Immature natural killer cell (primary cell): ENCODE measurements around the gene SEMA4D. TPM values are rescaled to one million over a fixed set of nuclear protein-coding genes. Genes with fewer than 3 reads are reported as not detected.

Source experiments
- DNase-seq, 3 donors: peaks; one replicate each; pipeline ENCODE4 v3.0.0; 2022; ENCODE audit warnings: mixed read lengths in 1 of 3
- H3K27ac Mint-ChIP-seq, 6 donors: one replicate each; pipeline ENCODE4 v1.8.0; 2020; ENCODE audit warnings: mixed read lengths in 6 of 6, mild to moderate bottlenecking in 5 of 6, inconsistent platforms in 4 of 6, moderate library complexity in 3 of 6
- H3K27me3 Mint-ChIP-seq, 3 donors: one replicate each; pipeline ENCODE4 v1.8.0; 2020 to 2021; ENCODE audit warnings: low read depth in 3 of 3, mild to moderate bottlenecking in 3 of 3, mixed read lengths in 3 of 3, moderate library complexity in 3 of 3, inconsistent platforms in 1 of 3
- H3K36me3 Mint-ChIP-seq, 3 donors: one replicate each; pipeline ENCODE4 v1.8.0; 2020; ENCODE audit warnings: mixed read lengths in 3 of 3, inconsistent platforms in 2 of 3, mild to moderate bottlenecking in 2 of 3
- H3K4me1 Mint-ChIP-seq, 2 donors: one replicate each; pipeline ENCODE4 v1.8.0; 2020; ENCODE audit warnings: inconsistent platforms in 2 of 2, mild to moderate bottlenecking in 2 of 2, mixed read lengths in 2 of 2, moderate library complexity in 1 of 2
- H3K4me3 Mint-ChIP-seq, 5 donors: one replicate each; pipeline ENCODE4 v1.8.0; 2020; ENCODE audit warnings: mild to moderate bottlenecking in 5 of 5, mixed read lengths in 5 of 5, inconsistent platforms in 3 of 5, moderate library complexity in 3 of 5
- H3K9me3 Mint-ChIP-seq, 6 donors: one replicate each; pipeline ENCODE4 v1.8.0; 2020; ENCODE audit warnings: mild to moderate bottlenecking in 6 of 6, mixed read lengths in 6 of 6, inconsistent platforms in 4 of 6, moderate library complexity in 3 of 6
- polyA plus RNA-seq, 3 donors: library from polyadenylated mRNA; unstranded; fragments of 300-500 nt; fragmentation: Illumina TruSeq; gene quantifications; one replicate each; pipeline ENCODE4 v1.2.3, GENCODE V29; 2021

The SEMA4D gene, protein sequence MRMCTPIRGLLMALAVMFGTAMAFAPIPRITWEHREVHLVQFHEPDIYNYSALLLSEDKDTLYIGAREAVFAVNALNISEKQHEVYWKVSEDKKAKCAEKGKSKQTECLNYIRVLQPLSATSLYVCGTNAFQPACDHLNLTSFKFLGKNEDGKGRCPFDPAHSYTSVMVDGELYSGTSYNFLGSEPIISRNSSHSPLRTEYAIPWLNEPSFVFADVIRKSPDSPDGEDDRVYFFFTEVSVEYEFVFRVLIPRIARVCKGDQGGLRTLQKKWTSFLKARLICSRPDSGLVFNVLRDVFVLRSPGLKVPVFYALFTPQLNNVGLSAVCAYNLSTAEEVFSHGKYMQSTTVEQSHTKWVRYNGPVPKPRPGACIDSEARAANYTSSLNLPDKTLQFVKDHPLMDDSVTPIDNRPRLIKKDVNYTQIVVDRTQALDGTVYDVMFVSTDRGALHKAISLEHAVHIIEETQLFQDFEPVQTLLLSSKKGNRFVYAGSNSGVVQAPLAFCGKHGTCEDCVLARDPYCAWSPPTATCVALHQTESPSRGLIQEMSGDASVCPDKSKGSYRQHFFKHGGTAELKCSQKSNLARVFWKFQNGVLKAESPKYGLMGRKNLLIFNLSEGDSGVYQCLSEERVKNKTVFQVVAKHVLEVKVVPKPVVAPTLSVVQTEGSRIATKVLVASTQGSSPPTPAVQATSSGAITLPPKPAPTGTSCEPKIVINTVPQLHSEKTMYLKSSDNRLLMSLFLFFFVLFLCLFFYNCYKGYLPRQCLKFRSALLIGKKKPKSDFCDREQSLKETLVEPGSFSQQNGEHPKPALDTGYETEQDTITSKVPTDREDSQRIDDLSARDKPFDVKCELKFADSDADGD
- polyA plus RNA-seq: 10 to 100 TPM; 45.8 to 80.6 (median 47.0) TPM

GRCh38 chr9:89497978-89498851, at the start of gene SEMA4D:
TSS of gene SEMA4D (minus strand) at chr9:89498113. CDS start at chr9:89405456, 92,657 bp downstream.
- Mint-ChIP-seq H3K4me3 (peak within 1 kb of the TSS; percentile 94 to 99 (median 98)), H3K9me3 (no peaks in the 10 kb centered on the region), H3K27ac (peak within 1 kb of the TSS; percentile 93 to 98 (median 96)), H3K4me1 (peaks cover 92 to 93% of the 10 kb centered on the region in 2 donors), H3K27me3 (peaks cover 6 to 33% (median 25%) of the 10 kb centered on the region in 3 donors), H3K36me3 (no peaks in the 10 kb centered on the region)
- peak; percentile 47 to 51 (median 48) for DNase-seq

DNA sequence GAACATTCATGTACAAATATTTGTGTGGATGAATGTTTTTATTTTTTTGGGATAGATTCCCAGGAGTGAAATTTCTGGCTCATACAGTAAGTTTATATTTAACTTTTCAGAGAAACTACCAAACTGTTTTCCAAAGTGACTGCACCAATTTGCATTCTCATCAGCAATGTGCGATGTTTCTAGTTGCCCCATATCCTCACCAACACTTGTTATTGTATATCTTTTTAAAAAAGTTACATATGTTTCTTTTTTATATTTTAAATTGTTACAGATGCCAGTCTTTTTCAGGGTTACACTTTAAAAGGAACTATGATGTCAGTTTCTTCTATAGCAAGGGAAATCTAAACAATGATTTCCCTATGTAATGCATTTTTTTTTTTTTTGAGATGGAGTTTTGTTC, 49.1 kb upstream of the SEMA4D start:
- H3K4me3 Mint-ChIP-seq: no peak overlapping the region
- H3K36me3 Mint-ChIP-seq: peaks cover 9 to 14% (median 13%) of the 10 kb centered on the region in 3 donors
- peaks cover 0 to 1% (median 0%) of the 10 kb centered on the region in 3 donors for H3K27me3 Mint-ChIP-seq
- no peak overlapping the region for H3K27ac Mint-ChIP-seq
- peaks cover 23 to 25% of the 10 kb centered on the region in 2 donors for H3K4me1 Mint-ChIP-seq
- no peak for DNase-seq
- peaks cover 2 to 13% (median 11%) of the 10 kb centered on the region in 6 donors for H3K9me3 Mint-ChIP-seq

GRCh38 chr9:89544279-89544661, 46.4 kb upstream of the SEMA4D start:
- Mint-ChIP-seq H3K27me3 (peaks cover 0 to 1% (median 0%) of the 10 kb centered on the region in 3 donors), H3K4me1 (peaks cover 44 to 50% of the 10 kb centered on the region in 2 donors), H3K36me3 (peaks cover 9 to 14% (median 13%) of the 10 kb centered on the region in 3 donors), H3K4me3 (no peak overlapping the region), H3K27ac (peak overlapping the region in 1 of 6 donors; percentile 53), H3K9me3 (peaks cover 2 to 13% (median 11%) of the 10 kb centered on the region in 6 donors)
- DNase-seq: no peak

DNA sequence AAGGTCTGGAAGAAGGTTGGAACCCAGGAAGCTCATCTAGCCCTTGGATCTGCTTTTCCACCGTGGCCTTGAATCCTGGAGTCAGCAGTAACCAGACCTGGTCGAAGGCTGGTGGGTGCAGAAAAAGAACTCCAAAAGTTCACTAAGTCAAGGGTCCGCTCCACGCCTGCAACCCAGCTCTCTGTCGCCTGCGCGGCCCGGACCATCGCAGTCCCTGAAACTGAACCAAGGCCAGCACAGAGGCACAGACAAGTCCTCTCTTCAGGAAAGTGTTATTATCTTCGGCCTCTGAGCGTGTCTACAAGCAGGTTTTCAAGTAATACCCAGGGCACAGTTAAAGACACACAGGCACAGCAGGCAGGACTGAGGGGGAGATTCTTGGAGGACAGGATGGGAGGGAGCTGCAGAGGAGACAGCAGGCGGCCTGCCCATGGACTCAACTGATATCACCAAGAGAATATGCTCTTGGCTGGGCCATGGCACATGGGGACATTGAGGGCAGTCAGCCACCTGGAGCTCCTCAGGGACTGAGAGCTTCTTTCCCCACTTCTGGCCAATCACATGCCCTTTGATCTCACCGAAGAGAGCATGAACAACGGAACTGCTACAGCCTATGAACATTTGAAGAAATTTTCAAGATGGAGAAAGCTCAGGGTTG, 45.8 kb upstream of the SEMA4D start:
- Mint-ChIP-seq H3K4me3 (no peak overlapping the region), H3K27ac (peak overlapping the region in 1 of 6 donors; percentile 53), H3K9me3 (peaks cover 2 to 13% (median 11%) of the 10 kb centered on the region in 6 donors), H3K36me3 (peaks cover 9 to 14% (median 13%) of the 10 kb centered on the region in 3 donors), H3K4me1 (peaks cover 44 to 50% of the 10 kb centered on the region in 2 donors), H3K27me3 (peaks cover 0 to 1% (median 0%) of the 10 kb centered on the region in 3 donors)
- no peak for DNase-seq

DNA sequence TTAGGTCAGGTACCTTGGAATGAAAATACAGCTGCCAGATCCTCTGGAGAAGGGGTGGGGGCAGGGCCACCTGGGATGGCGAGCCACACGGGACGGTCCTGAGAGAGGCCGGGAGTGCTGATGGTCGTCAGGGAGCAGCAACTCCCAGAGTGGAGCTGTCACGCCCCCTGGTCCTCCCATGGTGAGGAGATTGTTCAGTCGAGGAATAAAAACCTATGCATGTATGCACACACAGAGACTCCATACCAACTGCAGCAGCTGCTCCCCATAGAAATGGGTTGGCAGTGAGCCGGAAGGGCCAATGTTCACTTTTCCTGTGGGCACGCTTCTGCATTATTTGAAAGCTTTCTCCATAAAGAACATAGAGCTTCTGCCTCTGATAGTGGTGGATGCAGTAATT, 45.2 kb upstream of the SEMA4D start:
- no peak overlapping the region for H3K27ac Mint-ChIP-seq
- H3K4me3 Mint-ChIP-seq: no peak overlapping the region
- H3K27me3 Mint-ChIP-seq: peaks cover 0 to 1% (median 0%) of the 10 kb centered on the region in 3 donors
- peaks cover 9 to 14% (median 13%) of the 10 kb centered on the region in 3 donors for H3K36me3 Mint-ChIP-seq
- H3K4me1 Mint-ChIP-seq: peaks cover 44 to 52% of the 10 kb centered on the region in 2 donors
- H3K9me3 Mint-ChIP-seq: peaks cover 2 to 13% (median 11%) of the 10 kb centered on the region in 6 donors
- DNase-seq: no peak

GRCh38 chr9:89542401-89543021, 44.6 kb upstream of the SEMA4D start:
- Mint-ChIP-seq H3K4me1 (peaks cover 48 to 56% of the 10 kb centered on the region in 2 donors), H3K4me3 (no peak overlapping the region), H3K27ac (peak overlapping the region in 2 of 6 donors; percentile 62 to 73), H3K36me3 (peaks cover 9 to 14% (median 13%) of the 10 kb centered on the region in 3 donors), H3K9me3 (peaks cover 2 to 13% (median 11%) of the 10 kb centered on the region in 6 donors), H3K27me3 (no peaks in the 10 kb centered on the region)
- DNase-seq: no peak

DNA sequence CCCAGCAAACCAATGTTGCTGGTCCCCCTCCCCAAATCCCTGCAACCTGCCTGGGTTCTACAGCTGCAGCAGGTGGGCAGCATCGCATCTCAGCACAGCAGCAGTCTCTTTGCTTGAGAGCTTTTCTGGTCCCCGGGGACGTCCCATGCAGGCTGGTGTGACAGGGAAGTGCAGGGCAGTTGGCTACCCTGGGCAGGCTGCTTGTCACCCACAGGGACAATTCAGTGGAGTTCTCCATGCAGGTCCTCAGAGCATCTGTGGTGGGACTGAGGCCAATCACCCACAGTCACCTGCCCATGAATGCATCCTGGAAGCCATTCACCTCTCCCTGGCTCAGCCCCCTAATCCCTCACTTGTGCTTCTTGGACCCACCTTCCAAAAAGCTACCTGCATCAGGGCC, 43.9 kb upstream of the SEMA4D start:
- peaks cover 55 to 63% of the 10 kb centered on the region in 2 donors for H3K4me1 Mint-ChIP-seq
- no peaks in the 10 kb centered on the region for H3K27me3 Mint-ChIP-seq
- H3K9me3 Mint-ChIP-seq: peaks cover 2 to 13% (median 11%) of the 10 kb centered on the region in 6 donors
- peak overlapping the region; percentile 5 to 85 (median 73) for H3K27ac Mint-ChIP-seq
- DNase-seq: no peak
- H3K36me3 Mint-ChIP-seq: peaks cover 9 to 14% (median 13%) of the 10 kb centered on the region in 3 donors
- H3K4me3 Mint-ChIP-seq: peak overlapping the region in 2 of 5 donors; percentile 38 to 39

- Mint-ChIP-seq H3K27me3 (peaks cover 0 to 3% (median 0%) of the 10 kb centered on the region in 3 donors), H3K27ac (peak overlapping the region; percentile 90 to 96 (median 94)), H3K4me3 (peak overlapping the region in 4 of 5 donors; percentile 43 to 77 (median 66))
These were observed 41.5 kb upstream of the SEMA4D start for GRCh38 chr9:89539374-89539773.

DNA sequence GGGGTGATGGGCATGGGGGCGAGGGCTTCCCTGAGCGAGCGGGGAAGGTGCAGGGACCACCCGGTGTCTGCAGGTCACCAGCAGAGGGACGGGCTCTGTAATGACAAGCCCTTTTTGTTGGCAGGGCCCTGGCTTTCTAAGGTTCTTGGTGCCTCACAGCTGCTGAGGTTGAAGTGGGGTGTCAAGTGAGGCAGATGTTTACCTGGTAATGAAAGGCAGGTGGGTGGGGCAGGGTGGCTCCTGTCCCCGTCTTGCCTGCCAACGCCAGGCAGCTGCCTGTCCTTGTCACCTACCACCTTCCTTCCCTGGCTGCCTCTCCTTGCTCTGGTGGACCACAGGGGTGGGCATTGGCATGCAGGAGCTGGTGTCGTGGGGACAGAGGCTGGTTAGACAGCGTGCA, 41.0 kb upstream of the SEMA4D start:
- DNase-seq: no peak
- Mint-ChIP-seq H3K9me3 (no peaks in the 10 kb centered on the region), H3K27ac (peak overlapping the region; percentile 90 to 96 (median 94)), H3K4me1 (peaks cover 85 to 89% of the 10 kb centered on the region in 2 donors), H3K4me3 (peak overlapping the region in 2 of 5 donors; percentile 77 to 88), H3K27me3 (peaks cover 0 to 3% (median 0%) of the 10 kb centered on the region in 3 donors), H3K36me3 (no peaks in the 10 kb centered on the region)

More at GRCh38 chr9:89539374-89539773, 41.5 kb upstream of the SEMA4D start:
- Mint-ChIP-seq H3K9me3 (no peaks in the 10 kb centered on the region), H3K36me3 (no peaks in the 10 kb centered on the region), H3K4me1 (peaks cover 80 to 85% of the 10 kb centered on the region in 2 donors)
- no peak for DNase-seq

GRCh38 chr9:89537166-89537565, 39.3 kb upstream of the SEMA4D start:
- Mint-ChIP-seq H3K4me3 (peak overlapping the region; percentile 58 to 88 (median 76)), H3K27me3 (peaks cover 0 to 3% (median 0%) of the 10 kb centered on the region in 3 donors), H3K36me3 (no peaks in the 10 kb centered on the region)

GRCh38 chr9:89536600-89536999, 38.7 kb upstream of the SEMA4D start:
- H3K27me3 Mint-ChIP-seq: peaks cover 0 to 3% (median 0%) of the 10 kb centered on the region in 3 donors
- no peak for DNase-seq
- H3K36me3 Mint-ChIP-seq: no peaks in the 10 kb centered on the region
- H3K9me3 Mint-ChIP-seq: no peaks in the 10 kb centered on the region
- H3K27ac Mint-ChIP-seq: peak overlapping the region; percentile 90 to 96 (median 94)
- peak overlapping the region; percentile 58 to 88 (median 76) for H3K4me3 Mint-ChIP-seq
- H3K4me1 Mint-ChIP-seq: peaks cover 96 to 99% of the 10 kb centered on the region in 2 donors

More at GRCh38 chr9:89537166-89537565, 39.3 kb upstream of the SEMA4D start:
- Mint-ChIP-seq H3K27ac (peak overlapping the region; percentile 90 to 96 (median 94)), H3K4me1 (peaks cover 96 to 99% of the 10 kb centered on the region in 2 donors), H3K9me3 (no peaks in the 10 kb centered on the region)
- DNase-seq: no peak

- peak overlapping the region; percentile 71 to 88 (median 76) for H3K4me3 Mint-ChIP-seq
- H3K27ac Mint-ChIP-seq: peak overlapping the region; percentile 90 to 96 (median 94)
- peaks cover 96 to 99% of the 10 kb centered on the region in 2 donors for H3K4me1 Mint-ChIP-seq
- no peaks in the 10 kb centered on the region for H3K9me3 Mint-ChIP-seq
- peak; percentile 84 to 85 (median 85) for DNase-seq
- no peaks in the 10 kb centered on the region for H3K36me3 Mint-ChIP-seq
- peaks cover 0 to 3% (median 0%) of the 10 kb centered on the region in 3 donors for H3K27me3 Mint-ChIP-seq
These were observed 38.2 kb upstream of the SEMA4D start for GRCh38 chr9:89536145-89536574.
